HL-60 (cell line): ENCODE measurements around the gene LGALS9B.
"Not testable (repeated sequence)": the region's sequence is repeated elsewhere in the genome, so short reads cannot be mapped to it uniquely, and the experiment has no call there.

Experiments
- POLR2AphosphoS5 ChIP-seq: IDR thresholded peaks from 2 replicates; pipeline ENCODE4 v1.6.1; 2012; ENCODE audit warnings: low read depth
- TF ChIP-seq, protein P1 (sequence below): IDR thresholded peaks from one replicate; pipeline ENCODE4 v1.5.1; 2011; ENCODE audit warnings: low read length, control low read depth, inconsistent platforms; ENCODE audit not compliant: insufficient read depth

DNA sequence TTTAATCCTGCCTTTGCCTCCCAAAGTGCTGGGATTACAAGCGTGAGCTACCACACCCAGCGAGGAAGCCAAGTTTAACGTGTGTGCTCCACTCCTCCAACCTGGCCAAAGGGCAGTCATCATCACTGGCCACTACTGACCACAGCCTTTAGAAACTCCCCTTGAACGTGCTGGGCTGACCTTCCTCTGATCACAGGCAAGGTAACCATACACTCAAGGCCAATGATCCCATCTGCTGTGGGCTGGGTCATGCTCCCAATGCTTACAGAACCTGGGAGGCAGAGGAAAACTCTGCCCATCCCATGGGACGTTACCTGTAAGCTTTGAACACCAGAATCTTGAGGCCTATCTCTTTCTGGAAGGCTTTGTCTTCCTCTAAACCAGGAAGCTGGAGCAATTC lies 51.9 kb downstream of the LGALS9B start:
- TF ChIP-seq, protein P1, sequence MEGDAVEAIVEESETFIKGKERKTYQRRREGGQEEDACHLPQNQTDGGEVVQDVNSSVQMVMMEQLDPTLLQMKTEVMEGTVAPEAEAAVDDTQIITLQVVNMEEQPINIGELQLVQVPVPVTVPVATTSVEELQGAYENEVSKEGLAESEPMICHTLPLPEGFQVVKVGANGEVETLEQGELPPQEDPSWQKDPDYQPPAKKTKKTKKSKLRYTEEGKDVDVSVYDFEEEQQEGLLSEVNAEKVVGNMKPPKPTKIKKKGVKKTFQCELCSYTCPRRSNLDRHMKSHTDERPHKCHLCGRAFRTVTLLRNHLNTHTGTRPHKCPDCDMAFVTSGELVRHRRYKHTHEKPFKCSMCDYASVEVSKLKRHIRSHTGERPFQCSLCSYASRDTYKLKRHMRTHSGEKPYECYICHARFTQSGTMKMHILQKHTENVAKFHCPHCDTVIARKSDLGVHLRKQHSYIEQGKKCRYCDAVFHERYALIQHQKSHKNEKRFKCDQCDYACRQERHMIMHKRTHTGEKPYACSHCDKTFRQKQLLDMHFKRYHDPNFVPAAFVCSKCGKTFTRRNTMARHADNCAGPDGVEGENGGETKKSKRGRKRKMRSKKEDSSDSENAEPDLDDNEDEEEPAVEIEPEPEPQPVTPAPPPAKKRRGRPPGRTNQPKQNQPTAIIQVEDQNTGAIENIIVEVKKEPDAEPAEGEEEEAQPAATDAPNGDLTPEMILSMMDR: not testable (repeated sequence)
- not testable (repeated sequence) for TF ChIP-seq POLR2AphosphoS5
